Measurements from ENCODE around the gene METTL3.
"Not testable (repeated sequence)": the region's sequence is repeated elsewhere in the genome, so short reads cannot be mapped to it uniquely, and the experiment has no call there.

METTL3 gene

DNA sequence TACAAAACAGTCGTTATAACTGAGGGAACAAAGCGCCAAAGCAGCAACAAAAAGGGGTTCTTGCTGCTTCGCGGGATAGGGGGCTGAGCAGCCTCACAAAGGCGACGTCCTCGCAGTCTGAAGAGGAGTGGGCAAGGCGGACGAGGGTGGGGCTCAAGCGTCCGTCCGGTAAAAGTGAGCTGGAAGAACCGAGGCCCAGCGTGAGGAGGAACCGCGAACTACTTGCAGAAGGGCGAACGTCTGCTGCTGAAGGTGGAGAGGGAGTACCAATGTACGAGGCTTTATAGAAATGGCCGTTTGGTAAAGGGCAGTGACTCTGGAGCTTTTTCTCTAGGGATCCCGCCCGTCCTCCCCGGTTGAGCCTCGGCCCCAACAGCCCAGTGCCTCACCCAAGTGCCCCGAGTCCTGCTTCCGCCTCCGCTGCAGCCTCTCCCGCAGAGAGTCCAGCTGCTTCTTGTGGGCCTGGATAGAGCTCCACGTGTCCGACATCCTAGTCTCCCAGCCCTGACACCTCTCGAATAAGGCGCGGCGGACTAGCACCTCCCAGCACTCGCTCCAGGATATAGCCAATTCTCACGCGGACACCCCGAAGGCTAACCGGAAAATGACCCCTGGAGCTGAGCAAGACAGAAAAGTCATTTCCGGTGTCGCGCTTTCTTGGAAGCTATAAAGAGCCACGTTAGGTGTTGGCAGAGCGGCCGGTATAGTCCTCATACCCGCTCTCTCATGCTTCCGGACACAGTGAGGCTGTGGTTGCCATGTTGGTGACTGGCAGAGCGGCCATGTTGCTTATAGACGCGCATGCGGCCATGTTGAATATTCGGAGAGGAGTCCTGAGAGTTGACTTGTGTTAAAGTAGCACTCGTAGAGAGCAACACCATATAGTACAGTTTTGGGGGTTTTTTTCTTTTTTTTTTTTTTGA is at the start of gene METTL3:
METTL3 (minus strand) TSS at position 606 of the 923 bp plus-strand sequence; CDS start at position 489, 117 bp downstream.
- peaks cover 0 to 22% (median 4%) of the 10 kb centered on the region in 3 donors for H3K36me3 ChIP-seq
- H3K27ac ChIP-seq = peak within 1 kb of the TSS; percentile 71 to 85
- DNase-seq = peak; percentile 99
- TF ChIP-seq, protein P1, sequence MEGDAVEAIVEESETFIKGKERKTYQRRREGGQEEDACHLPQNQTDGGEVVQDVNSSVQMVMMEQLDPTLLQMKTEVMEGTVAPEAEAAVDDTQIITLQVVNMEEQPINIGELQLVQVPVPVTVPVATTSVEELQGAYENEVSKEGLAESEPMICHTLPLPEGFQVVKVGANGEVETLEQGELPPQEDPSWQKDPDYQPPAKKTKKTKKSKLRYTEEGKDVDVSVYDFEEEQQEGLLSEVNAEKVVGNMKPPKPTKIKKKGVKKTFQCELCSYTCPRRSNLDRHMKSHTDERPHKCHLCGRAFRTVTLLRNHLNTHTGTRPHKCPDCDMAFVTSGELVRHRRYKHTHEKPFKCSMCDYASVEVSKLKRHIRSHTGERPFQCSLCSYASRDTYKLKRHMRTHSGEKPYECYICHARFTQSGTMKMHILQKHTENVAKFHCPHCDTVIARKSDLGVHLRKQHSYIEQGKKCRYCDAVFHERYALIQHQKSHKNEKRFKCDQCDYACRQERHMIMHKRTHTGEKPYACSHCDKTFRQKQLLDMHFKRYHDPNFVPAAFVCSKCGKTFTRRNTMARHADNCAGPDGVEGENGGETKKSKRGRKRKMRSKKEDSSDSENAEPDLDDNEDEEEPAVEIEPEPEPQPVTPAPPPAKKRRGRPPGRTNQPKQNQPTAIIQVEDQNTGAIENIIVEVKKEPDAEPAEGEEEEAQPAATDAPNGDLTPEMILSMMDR (IDR thresholded peaks at IDR 0.05) = no peak
- H3K27me3 ChIP-seq = no peaks in the 10 kb centered on the region
- peaks cover 0 to 21% (median 15%) of the 10 kb centered on the region in 4 donors for H3K4me1 ChIP-seq
- peak within 1 kb of the TSS; percentile 65 to 74 for H3K4me3 ChIP-seq
- H3K9me3 ChIP-seq = no peaks in the 10 kb centered on the region
- intact Hi-C loops (cut with DNase I; ENCODE audit: low total_unique reads) = loop anchor here (5.0 kb wide), 1 partner anchor 74 kb away; no protein-coding TSS in a partner anchor

DNA sequence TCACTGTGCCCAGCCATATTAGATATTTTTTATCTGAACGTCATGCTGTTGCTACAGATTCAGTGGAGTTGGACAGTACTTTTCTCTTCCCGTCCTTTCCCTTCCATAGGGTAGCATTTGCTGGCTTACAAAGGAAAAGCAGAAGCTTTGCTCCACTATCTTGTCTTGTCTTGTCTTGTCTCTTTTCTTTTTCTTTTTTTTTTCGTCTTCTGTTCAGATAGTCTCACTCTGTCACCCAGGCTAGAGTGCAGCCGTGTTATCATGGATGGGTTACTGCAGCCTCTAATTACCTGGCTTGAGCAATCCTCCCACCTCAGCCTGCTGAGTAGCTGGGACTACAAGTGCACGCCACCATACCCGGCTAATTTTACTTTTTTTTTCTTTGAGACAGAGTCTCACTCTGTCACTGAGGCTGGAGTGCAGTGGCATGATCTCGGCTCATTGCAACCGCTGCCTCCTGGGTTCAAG is 47.6 kb upstream of the METTL3 start:
- H3K27ac ChIP-seq = no peak overlapping the region
- intact Hi-C loops (cut with DNase I; ENCODE audit: low total_unique reads) = loop anchor here (5.0 kb wide), 1 partner anchor 56 kb away; no protein-coding TSS in a partner anchor
- H3K27me3 ChIP-seq = no peaks in the 10 kb centered on the region
- H3K36me3 ChIP-seq = no peaks in the 10 kb centered on the region
- peaks cover 0 to 6% (median 2%) of the 10 kb centered on the region in 4 donors for H3K4me1 ChIP-seq
- no peak for DNase-seq
- H3K9me3 ChIP-seq = no peaks in the 10 kb centered on the region
- no peak overlapping the region for H3K4me3 ChIP-seq
- TF ChIP-seq, protein P1 (IDR thresholded peaks at IDR 0.05) = no peak

GRCh38 chr14:21557084-21557901 is 46.2 kb upstream of the METTL3 start:
- Histone ChIP-seq H3K4me3 (peak overlapping the region; percentile 43 to 44), H3K36me3 (no peaks in the 10 kb centered on the region), H3K27ac (peak overlapping the region; percentile 49 to 73), H3K4me1 (peaks cover 0 to 6% (median 2%) of the 10 kb centered on the region in 4 donors), H3K9me3 (no peaks in the 10 kb centered on the region), H3K27me3 (no peaks in the 10 kb centered on the region)
- intact Hi-C loops (cut with DNase I; ENCODE audit: low total_unique reads) = loop anchor here (5.0 kb wide), 1 partner anchor 55 kb away; no protein-coding TSS in a partner anchor
- TF ChIP-seq, protein P1 (IDR thresholded peaks at IDR 0.05) = peak; percentile 58 to 77
- peak; percentile 69 to 77 for DNase-seq

DNA sequence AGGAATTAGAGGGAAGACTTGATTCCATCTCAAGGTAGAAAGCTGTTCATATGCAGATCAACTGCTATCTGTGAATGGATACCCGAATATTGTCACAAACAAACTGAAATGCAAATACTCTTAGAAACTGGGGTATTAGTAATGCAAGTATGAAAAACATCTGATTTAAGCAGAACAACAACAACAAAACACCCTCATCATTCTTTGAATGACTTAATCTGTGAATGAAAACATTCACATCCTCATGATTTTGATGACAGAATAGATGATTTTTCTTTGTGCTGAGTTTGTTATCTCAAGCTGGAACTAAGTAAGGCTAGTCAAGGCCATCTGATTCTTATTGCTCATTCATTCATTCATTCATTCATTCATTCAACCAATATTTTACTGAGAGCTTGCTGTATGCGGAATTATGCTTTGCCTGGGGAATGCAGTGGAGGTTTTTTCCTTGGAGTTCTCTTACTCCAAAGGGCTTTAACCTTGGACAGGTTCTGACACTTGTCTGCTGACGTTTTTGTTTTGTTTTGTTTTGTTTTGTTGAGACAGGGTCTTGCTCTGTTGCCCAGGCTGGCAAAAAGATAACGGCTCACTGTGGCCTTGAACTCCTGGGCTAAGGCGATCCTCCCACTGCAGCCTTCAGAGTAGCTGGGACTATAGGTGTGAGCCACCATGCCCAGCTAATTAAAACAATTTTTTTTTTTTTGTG is 45.4 kb upstream of the METTL3 start:
- Histone ChIP-seq H3K27ac (peak overlapping the region; percentile 49 to 73), H3K4me3 (no peak overlapping the region), H3K36me3 (no peaks in the 10 kb centered on the region), H3K4me1 (peaks cover 0 to 6% (median 2%) of the 10 kb centered on the region in 4 donors), H3K27me3 (no peaks in the 10 kb centered on the region), H3K9me3 (no peaks in the 10 kb centered on the region)
- TF ChIP-seq, protein P1 (IDR thresholded peaks at IDR 0.05) = no peak
- no peak for DNase-seq
- intact Hi-C loops (cut with DNase I; ENCODE audit: low total_unique reads) = loop anchor here (5.0 kb wide), 1 partner anchor 54 kb away; no protein-coding TSS in a partner anchor

GRCh38 chr14:21553266-21553665 is 42.1 kb upstream of the METTL3 start:
- no peak overlapping the region for H3K4me3 ChIP-seq
- intact Hi-C loops (cut with DNase I; ENCODE audit: low total_unique reads) = no loop called here
- TF ChIP-seq, protein P1 (IDR thresholded peaks at IDR 0.05) = no peak
- no peak overlapping the region for H3K27ac ChIP-seq
- no peak for DNase-seq
- no peaks in the 10 kb centered on the region for H3K9me3 ChIP-seq
- no peaks in the 10 kb centered on the region for H3K36me3 ChIP-seq
- H3K4me1 ChIP-seq = peaks cover 0 to 6% (median 2%) of the 10 kb centered on the region in 4 donors
- no peaks in the 10 kb centered on the region for H3K27me3 ChIP-seq

DNA sequence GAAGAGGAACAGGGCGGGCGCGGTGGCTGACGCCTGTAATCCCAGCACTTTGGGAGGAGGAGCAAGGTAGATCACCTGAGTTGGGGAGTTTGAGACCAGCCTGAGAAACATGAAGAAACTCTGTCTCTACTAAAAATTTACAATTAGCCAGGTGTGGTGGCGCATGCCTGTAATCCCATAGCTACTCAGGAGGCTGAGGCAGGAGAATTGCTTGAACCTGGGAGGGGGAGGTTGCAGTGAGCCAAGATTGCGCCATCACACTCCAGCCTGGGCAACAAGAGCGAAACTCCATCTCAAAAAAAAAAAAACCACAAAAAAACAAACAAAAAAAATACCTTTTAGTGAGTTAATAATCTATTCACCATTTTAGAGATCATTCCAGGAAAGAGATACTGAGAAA is 33.4 kb upstream of the METTL3 start:
- intact Hi-C loops (cut with DNase I; ENCODE audit: low total_unique reads); H3K27ac ChIP-seq; H3K36me3 ChIP-seq; H3K4me3 ChIP-seq; H3K9me3 ChIP-seq; DNase-seq; H3K4me1 ChIP-seq: not testable (repeated sequence)
- H3K27me3 ChIP-seq = peaks cover 0 to 13% of the 10 kb centered on the region in 2 donors

Measured in tibial artery (tissue), 4 donors.